Measurements from ENCODE around the gene LRRTM4. TPM values are rescaled to one million over a fixed set of nuclear protein-coding genes. Genes with fewer than 3 reads are reported as not detected.

LRRTM4 gene
- total RNA-seq, 1 experiment from 2014 or later: not detected

GRCh38 chr2:77434880-77435279, 87.3 kb downstream of the LRRTM4 start:
- H3K4me3 Mint-ChIP-seq (ENCODE audit: unreplicated experiment): no peak overlapping the region
- TF ChIP-seq CTCF (IDR thresholded peaks at IDR 0.05; ENCODE audit: unreplicated experiment): no peak
- peaks cover 47% of the 10 kb centered on the region for H3K27me3 Mint-ChIP-seq (ENCODE audit: insufficient read depth, unreplicated experiment)
- H3K27ac Mint-ChIP-seq (ENCODE audit: low read depth, unreplicated experiment): no peak overlapping the region
- ChIA-PET POLR2A (interaction anchor here (0.7 kb wide), 1 partner anchor 51 kb away, joined by 3 read pairs; no protein-coding TSS in a partner anchor), CTCF (interaction anchor here (0.7 kb wide), 1 partner anchor 290 kb away, joined by 3 read pairs; no protein-coding TSS in a partner anchor)
- no peaks in the 10 kb centered on the region for H3K4me1 Mint-ChIP-seq (ENCODE audit: insufficient read depth, unreplicated experiment)
- no TSS peak for BruUV-seq (replicated peaks)
- H3K36me3 Mint-ChIP-seq (ENCODE audit: insufficient read depth, unreplicated experiment): no peaks in the 10 kb centered on the region
- intact Hi-C loops (cut with micrococcal nuclease): no loop called here
- DNase-seq (ENCODE audit: unreplicated experiment): no peak
- no peaks in the 10 kb centered on the region for H3K9me3 Mint-ChIP-seq (ENCODE audit: unreplicated experiment)

- Mint-ChIP-seq H3K27me3 (ENCODE audit: insufficient read depth, unreplicated experiment) (peaks cover 50% of the 10 kb centered on the region), H3K27ac (ENCODE audit: low read depth, unreplicated experiment) (no peak overlapping the region), H3K9me3 (ENCODE audit: unreplicated experiment) (no peaks in the 10 kb centered on the region), H3K4me3 (ENCODE audit: unreplicated experiment) (no peak overlapping the region), H3K4me1 (ENCODE audit: insufficient read depth, unreplicated experiment) (no peaks in the 10 kb centered on the region), H3K36me3 (ENCODE audit: insufficient read depth, unreplicated experiment) (no peaks in the 10 kb centered on the region)
- CTCF ChIA-PET: no interaction called here
- DNase-seq (ENCODE audit: unreplicated experiment): no peak
- intact Hi-C loops (cut with micrococcal nuclease): no loop called here
- POLR2A ChIA-PET: no interaction called here
- no TSS peak for BruUV-seq (replicated peaks)
- no peak for TF ChIP-seq CTCF (IDR thresholded peaks at IDR 0.05; ENCODE audit: unreplicated experiment)
Observed at GRCh38 chr2:77428946-77429345, 93.2 kb downstream of the LRRTM4 start.

GRCh38 chr2:77421971-77422370, 100.2 kb downstream of the LRRTM4 start:
- TF ChIP-seq CTCF (IDR thresholded peaks at IDR 0.05; ENCODE audit: unreplicated experiment): no peak
- Mint-ChIP-seq H3K27me3 (ENCODE audit: insufficient read depth, unreplicated experiment) (peaks cover 19% of the 10 kb centered on the region), H3K4me3 (ENCODE audit: unreplicated experiment) (no peak overlapping the region)

DNA sequence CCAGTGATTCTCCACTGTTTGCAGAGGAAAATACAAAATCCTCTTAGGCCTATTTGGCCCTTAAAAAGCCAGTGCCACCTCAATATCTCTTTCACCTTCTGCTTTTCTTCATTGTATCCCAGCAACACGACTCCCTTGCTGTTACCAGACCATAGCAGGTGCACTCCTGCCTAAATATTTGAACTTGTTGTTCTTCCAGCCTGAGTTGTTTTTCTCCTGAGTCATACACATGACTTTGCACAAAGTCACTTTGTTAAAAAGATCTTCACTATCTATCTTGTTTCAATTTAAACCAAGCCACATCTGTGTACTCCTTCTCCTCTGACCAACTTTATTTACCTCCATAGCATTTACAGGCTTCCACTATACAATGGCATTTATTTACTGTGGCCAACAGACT, 103.6 kb downstream of the LRRTM4 start:
- ChIA-PET POLR2A (no interaction called here), CTCF (no interaction called here)
- intact Hi-C loops (cut with micrococcal nuclease): no loop called here
- peaks cover 10% of the 10 kb centered on the region for H3K27me3 Mint-ChIP-seq (ENCODE audit: insufficient read depth, unreplicated experiment)
- H3K36me3 Mint-ChIP-seq (ENCODE audit: insufficient read depth, unreplicated experiment): no peaks in the 10 kb centered on the region
- H3K4me1 Mint-ChIP-seq (ENCODE audit: insufficient read depth, unreplicated experiment): no peaks in the 10 kb centered on the region
- no peak overlapping the region for H3K4me3 Mint-ChIP-seq (ENCODE audit: unreplicated experiment)
- no TSS peak for BruUV-seq (replicated peaks)
- no peak for DNase-seq (ENCODE audit: unreplicated experiment)
- no peaks in the 10 kb centered on the region for H3K9me3 Mint-ChIP-seq (ENCODE audit: unreplicated experiment)
- no peak overlapping the region for H3K27ac Mint-ChIP-seq (ENCODE audit: low read depth, unreplicated experiment)
- TF ChIP-seq CTCF (IDR thresholded peaks at IDR 0.05; ENCODE audit: unreplicated experiment): no peak

More at GRCh38 chr2:77421971-77422370, 100.2 kb downstream of the LRRTM4 start:
- H3K36me3 Mint-ChIP-seq (ENCODE audit: insufficient read depth, unreplicated experiment): no peaks in the 10 kb centered on the region
- ChIA-PET CTCF (interaction anchor here (0.8 kb wide), 1 partner anchor 20 kb away, joined by 3 read pairs; no protein-coding TSS in a partner anchor), POLR2A (no interaction called here)
- H3K9me3 Mint-ChIP-seq (ENCODE audit: unreplicated experiment): no peaks in the 10 kb centered on the region
- intact Hi-C loops (cut with micrococcal nuclease): no loop called here
- DNase-seq (ENCODE audit: unreplicated experiment): no peak
- H3K27ac Mint-ChIP-seq (ENCODE audit: low read depth, unreplicated experiment): no peak overlapping the region
- no TSS peak for BruUV-seq (replicated peaks)
- no peaks in the 10 kb centered on the region for H3K4me1 Mint-ChIP-seq (ENCODE audit: insufficient read depth, unreplicated experiment)
